Right atrium auricular region (tissue), 2 donors: ENCODE results near the gene AMZ1. TPM values are rescaled to one million over a fixed set of nuclear protein-coding genes. Genes with fewer than 3 reads are reported as not detected.
"Not testable (repeated sequence)": the region's sequence is repeated elsewhere in the genome, so short reads cannot be mapped to it uniquely, and the experiment has no call there.

ENCODE experiments used
- DNase-seq: peaks from one replicate; pipeline ENCODE4 v3.0.0-alpha.2; 2019; ENCODE audit warnings: low spot score
- H3K27ac ChIP-seq, 2 donors: fragments of 200-600 bp; sonication (generic); 1 replicate in 1 of 2; 2 replicates in 1 of 2; pipeline ENCODE4 v1.5.1; 2016 to 2019
- H3K27me3 ChIP-seq, 2 donors: fragments of 200-600 bp; sonication (generic); one replicate each; pipeline versions ENCODE4 v1.5.1 to v1.6.0; 2017 to 2019
- H3K36me3 ChIP-seq: fragments of 200-600 bp; sonication (generic); one replicate; pipeline ENCODE4 v1.5.1; 2016
- H3K4me1 ChIP-seq, 2 donors: fragments of 200-600 bp; sonication (generic); one replicate each; pipeline versions ENCODE4 v1.5.1 to v1.6.0; 2017 to 2019
- H3K4me3 ChIP-seq, 2 donors: fragments of 200-600 bp; sonication (generic); 1 replicate in 1 of 2; 2 replicates in 1 of 2; pipeline ENCODE4 v1.5.1; 2017 to 2019; ENCODE audit warnings: mild to moderate bottlenecking in 1 of 2, moderate library complexity in 1 of 2
- H3K9me3 ChIP-seq, 2 donors: fragments of 200-600 bp; sonication (generic); one replicate each; pipeline ENCODE4 v1.5.1; 2019
- total RNA-seq, 2 donors: library from RNA; depleted of rRNA; stranded (reverse); fragments of >200 nt; gene quantifications; one replicate each; pipeline ENCODE4 v1.1.0, GENCODE V29; 2016
- TF ChIP-seq, protein P1 (sequence below), 2 donors: fragments of 200-600 bp; sonication (generic); IDR thresholded peaks; one replicate each; pipeline ENCODE4 v1.5.1; 2019; ENCODE audit warnings: antibody characterized with exemption in 2 of 2

AMZ1 gene
- total RNA-seq, 2 donors from 2014 or later, result 0.07 TPM; not detected in 1

DNA sequence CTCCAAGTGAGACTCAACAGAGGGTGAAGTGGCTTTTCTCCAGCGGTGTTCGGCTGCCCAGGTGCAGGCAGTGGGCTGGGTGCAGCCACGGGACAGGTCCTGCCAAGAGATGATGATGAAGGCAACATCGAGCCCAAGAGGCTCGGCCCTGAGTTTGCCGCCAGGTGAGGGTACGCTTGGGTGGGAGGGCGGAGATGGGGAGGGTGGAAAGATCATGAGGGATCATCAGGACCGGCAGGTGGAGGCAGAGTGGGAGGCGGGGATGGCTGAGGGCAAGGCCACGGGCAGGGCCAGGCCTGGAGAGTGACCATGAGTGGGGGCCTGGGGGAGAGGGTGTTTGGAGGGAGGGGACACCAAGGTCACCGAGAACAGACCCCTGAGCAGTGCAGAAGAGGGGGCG, 17.8 kb upstream of the AMZ1 start:
- TF ChIP-seq, protein P1, sequence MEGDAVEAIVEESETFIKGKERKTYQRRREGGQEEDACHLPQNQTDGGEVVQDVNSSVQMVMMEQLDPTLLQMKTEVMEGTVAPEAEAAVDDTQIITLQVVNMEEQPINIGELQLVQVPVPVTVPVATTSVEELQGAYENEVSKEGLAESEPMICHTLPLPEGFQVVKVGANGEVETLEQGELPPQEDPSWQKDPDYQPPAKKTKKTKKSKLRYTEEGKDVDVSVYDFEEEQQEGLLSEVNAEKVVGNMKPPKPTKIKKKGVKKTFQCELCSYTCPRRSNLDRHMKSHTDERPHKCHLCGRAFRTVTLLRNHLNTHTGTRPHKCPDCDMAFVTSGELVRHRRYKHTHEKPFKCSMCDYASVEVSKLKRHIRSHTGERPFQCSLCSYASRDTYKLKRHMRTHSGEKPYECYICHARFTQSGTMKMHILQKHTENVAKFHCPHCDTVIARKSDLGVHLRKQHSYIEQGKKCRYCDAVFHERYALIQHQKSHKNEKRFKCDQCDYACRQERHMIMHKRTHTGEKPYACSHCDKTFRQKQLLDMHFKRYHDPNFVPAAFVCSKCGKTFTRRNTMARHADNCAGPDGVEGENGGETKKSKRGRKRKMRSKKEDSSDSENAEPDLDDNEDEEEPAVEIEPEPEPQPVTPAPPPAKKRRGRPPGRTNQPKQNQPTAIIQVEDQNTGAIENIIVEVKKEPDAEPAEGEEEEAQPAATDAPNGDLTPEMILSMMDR (IDR thresholded peaks at IDR 0.05), result no peak
- no peaks in the 10 kb centered on the region for H3K27me3 ChIP-seq
- no peak for DNase-seq

DNA sequence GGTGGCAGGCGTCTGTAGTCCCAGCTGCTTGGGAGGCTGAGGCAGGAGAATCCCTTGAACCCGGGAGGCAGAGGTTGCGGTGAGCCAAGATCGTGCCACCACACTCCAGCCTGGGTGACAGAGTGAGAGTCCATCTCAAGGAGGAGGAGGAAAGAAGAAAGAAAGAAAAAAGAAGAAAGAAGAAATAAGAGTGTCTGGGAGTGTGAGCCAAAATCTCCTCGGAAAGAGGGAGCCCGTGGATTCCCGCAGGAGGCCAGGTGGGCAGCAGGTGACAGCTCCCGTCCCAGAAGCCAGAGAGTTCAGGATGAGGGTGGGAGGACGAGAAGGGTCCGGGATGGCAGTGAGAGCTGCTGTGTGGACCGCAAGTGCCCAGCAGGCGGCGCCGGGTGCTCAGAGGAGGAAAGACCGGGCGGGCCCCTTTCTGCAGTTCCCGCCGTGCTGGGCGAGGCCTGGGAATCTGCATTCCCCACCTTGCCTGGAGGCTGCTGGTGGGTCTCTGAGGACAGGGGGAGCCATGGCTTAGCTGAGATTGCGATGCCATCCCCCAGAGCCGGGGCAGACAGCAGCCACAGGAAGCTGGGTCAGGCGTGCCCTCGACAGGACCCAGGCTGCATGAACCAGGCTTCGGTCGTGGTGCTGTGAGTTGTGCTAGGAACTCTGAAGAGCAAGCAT, 17.1 kb upstream of the AMZ1 start:
- Histone ChIP-seq H3K4me1 (no peaks in the 10 kb centered on the region), H3K27me3 (no peaks in the 10 kb centered on the region), H3K27ac (no peak overlapping the region), H3K36me3 (no peaks in the 10 kb centered on the region), H3K9me3 (peaks cover 0 to 7% of the 10 kb centered on the region in 2 donors), H3K4me3 (no peak overlapping the region)
- TF ChIP-seq, protein P1 (IDR thresholded peaks at IDR 0.05), result peak; percentile 76 to 87
- DNase-seq, result peak; percentile 69

More for the DNA sequence above, 17.8 kb upstream of the AMZ1 start:
- no peaks in the 10 kb centered on the region for H3K36me3 ChIP-seq
- H3K27ac ChIP-seq, result no peak overlapping the region
- H3K4me3 ChIP-seq, result no peak overlapping the region
- H3K9me3 ChIP-seq, result peaks cover 0 to 7% of the 10 kb centered on the region in 2 donors
- H3K4me1 ChIP-seq, result peaks cover 0 to 5% of the 10 kb centered on the region in 2 donors

DNA sequence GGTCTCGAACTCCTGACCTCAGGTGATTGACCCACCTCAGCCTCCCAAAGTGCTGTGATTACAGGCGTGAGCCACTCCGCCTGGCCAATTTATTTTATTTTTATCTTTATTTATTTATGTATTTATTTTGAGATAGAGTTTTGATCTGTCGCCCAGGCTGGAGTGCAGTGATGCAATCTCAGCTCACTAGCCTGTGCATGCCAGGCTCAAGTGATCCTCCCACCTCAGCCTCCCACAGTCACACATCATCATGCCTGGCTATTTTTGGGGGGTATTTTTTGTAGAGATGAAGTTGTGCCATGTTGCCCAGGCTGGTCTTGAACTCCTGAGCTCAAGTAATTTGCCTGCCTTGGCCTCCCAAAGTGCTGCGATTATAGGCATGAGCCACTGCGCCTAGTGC, 14.8 kb upstream of the AMZ1 start:
- H3K4me1 ChIP-seq, H3K27ac ChIP-seq, H3K27me3 ChIP-seq, DNase-seq, H3K9me3 ChIP-seq, H3K36me3 ChIP-seq, H3K4me3 ChIP-seq: not testable (repeated sequence)

DNA sequence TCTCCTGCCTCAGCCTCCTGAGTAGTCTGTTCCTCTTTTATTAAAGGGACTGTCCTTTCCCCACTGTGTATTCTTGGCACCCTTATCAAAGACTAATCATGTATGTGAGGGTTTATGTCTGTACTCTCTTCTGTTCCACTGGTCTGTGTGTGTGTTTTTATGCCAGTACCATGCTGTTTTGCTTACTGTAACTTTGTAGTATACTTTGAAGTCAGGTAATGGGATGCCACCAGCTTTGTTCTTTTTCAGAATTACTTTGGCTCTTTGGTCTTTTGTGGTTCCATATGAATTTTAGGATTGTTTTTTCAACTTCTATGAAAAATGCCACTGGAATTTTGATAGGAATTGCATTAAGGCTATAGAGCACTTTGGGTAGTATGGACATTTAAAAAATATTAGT, 14.1 kb upstream of the AMZ1 start:
- no peak for DNase-seq
- peaks cover 0 to 7% of the 10 kb centered on the region in 2 donors for H3K9me3 ChIP-seq
- H3K36me3 ChIP-seq, result no peaks in the 10 kb centered on the region
- H3K4me3 ChIP-seq, result no peak overlapping the region
- TF ChIP-seq, protein P1 (IDR thresholded peaks at IDR 0.05), result no peak
- no peaks in the 10 kb centered on the region for H3K4me1 ChIP-seq
- H3K27me3 ChIP-seq, result no peaks in the 10 kb centered on the region
- no peak overlapping the region for H3K27ac ChIP-seq

DNA sequence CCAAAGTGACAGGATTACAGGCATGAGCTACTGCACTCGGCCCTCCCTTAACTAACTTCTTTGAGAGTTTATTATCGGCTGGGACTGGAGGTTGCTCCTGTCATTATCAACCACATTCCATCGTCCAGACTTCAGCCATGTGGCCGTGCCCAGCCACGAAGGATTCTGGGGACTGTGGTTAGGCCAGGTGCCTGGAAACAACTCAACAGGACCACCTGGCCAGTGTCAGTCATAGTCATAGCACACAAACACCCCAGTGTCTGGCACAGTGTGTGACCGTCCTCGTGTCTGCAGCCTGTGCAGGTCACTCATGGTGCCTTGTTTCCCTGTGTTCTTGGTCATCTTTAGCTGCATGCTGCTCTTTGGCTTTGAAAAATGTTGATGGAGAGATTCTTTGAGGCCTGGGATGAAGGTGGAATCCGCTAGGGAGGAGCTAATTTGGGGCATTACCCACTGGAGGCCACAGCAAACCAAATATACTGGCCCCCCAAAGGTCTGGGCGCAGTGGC, 12.7 kb upstream of the AMZ1 start:
- H3K27ac ChIP-seq, result no peak overlapping the region
- TF ChIP-seq, protein P1 (IDR thresholded peaks at IDR 0.05), result no peak
- no peak overlapping the region for H3K4me3 ChIP-seq
- peaks cover 0 to 7% of the 10 kb centered on the region in 2 donors for H3K9me3 ChIP-seq
- H3K36me3 ChIP-seq, result no peaks in the 10 kb centered on the region
- no peaks in the 10 kb centered on the region for H3K4me1 ChIP-seq
- no peak for DNase-seq
- no peaks in the 10 kb centered on the region for H3K27me3 ChIP-seq

DNA sequence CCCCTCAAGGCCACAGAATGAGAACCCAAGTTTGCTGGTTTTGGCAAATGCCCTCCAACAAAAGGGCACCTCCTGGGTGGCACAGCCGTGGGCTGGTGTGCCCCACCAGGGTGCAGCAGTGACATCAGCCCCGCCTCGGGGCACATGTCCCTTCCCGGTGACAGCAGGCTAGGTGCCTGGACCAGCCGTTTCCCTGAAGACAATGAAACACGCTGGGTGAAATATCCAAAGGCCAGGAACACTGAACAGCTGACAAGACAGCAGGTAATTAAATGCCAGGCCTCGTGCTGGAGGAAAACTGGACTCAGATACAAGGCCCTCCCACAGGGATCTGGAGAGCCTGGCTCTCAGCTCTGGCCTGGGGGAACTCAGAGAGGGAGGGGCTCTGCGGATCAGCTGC, 11.4 kb upstream of the AMZ1 start:
- not testable (repeated sequence) for H3K36me3 ChIP-seq, H3K4me3 ChIP-seq, DNase-seq, H3K27ac ChIP-seq, H3K27me3 ChIP-seq, H3K4me1 ChIP-seq, H3K9me3 ChIP-seq

DNA sequence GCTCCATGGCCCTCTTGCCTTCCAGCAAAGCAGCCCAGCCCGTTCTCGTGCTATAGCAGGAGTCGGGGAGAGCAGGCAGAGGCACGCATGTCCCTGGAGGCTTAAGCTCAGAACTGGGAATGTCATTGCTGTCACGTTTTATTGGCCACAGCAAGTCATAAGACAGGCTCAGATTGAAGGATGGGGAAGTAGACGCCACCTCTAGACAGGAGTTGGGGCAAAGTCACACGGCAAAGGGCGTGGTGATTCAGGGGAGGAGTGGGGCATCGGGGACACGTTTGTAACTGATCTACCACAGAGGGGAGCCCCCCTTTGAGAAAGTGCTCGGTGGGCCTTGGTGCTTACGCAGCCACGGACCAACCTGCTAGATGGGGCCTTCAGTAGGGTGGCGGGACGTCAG, 9.5 kb upstream of the AMZ1 start:
- not testable (repeated sequence) for H3K4me3 ChIP-seq, H3K4me1 ChIP-seq, H3K9me3 ChIP-seq, H3K27ac ChIP-seq, H3K27me3 ChIP-seq, H3K36me3 ChIP-seq, DNase-seq

DNA sequence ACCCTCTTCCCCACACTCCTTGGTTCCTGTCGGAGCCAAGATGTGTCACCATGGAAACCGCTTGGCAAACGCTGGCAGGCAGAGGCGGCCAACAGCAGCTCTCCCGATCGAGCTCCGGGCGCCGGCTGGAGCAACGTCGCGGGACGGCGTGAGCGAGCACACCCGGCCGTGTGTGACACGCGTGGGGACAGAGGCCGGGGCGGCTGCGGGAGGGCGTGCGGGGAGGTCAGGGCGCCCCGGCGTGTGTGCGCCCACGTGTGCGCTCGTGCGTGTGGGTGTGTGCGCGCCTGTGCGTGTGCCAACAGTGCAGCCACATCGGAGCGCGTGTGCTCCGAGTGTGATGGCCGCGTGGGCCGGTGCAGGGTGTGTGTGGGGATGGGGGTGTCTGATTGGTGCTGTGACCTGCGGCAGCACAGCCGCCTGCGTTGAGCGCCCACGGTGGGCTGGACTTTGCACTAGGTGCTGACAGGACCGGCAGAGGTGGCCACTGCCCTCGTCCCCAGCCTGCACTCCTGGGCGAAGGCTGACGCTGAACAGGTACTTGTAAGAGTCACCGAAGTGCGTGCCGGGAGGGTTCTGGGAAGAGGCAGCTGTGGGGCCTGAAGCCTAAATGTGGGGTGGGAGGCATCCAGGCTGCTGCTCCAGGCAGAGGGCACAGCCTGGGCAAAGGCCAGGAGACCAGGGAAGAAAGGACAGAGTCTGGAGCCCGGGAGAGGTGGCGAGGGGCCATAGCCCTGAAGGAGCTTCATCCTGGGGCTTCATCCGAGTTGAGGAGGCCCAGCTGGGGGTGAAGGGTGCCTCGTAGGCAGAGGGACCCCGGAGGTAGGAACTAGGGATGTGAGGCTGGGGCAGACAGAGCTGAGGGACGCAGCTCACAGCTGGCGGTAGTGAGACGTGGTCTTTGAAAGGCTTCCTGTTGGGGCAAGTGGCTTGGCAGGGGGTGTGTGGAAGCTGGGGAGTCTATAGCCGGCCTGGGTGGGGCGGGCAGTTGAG, 8.6 kb upstream of the AMZ1 start:
- not testable (repeated sequence) for H3K4me3 ChIP-seq, H3K4me1 ChIP-seq, DNase-seq, H3K27me3 ChIP-seq, H3K9me3 ChIP-seq, H3K27ac ChIP-seq, H3K36me3 ChIP-seq
